Loucy (cell line): ENCODE measurements around the gene TRIM37.
"Not testable (repeated sequence)": the region's sequence is repeated elsewhere in the genome, so short reads cannot be mapped to it uniquely, and the experiment has no call there.

Experiments
- H2AFZ ChIP-seq: fragments of 200-600 bp; sonication (generic); 2 replicates; pipeline ENCODE4 v1.6.0; 2016; ENCODE audit warnings: antibody characterized with exemption, mild to moderate bottlenecking, low read length, moderate library complexity
- H3F3A ChIP-seq: fragments of 200-600 bp; 2 replicates; pipeline ENCODE4 v1.6.0; 2016; ENCODE audit warnings: antibody characterized with exemption, low read depth, mild to moderate bottlenecking
- H3K27me3 ChIP-seq: fragments of 200-600 bp; sonication (generic); 2 replicates; pipeline ENCODE4 v1.6.1; 2014; ENCODE audit warnings: low read length, mild to moderate bottlenecking; ENCODE audit not compliant: insufficient read depth, poor library complexity, severe bottlenecking
- H3K36me3 ChIP-seq: fragments of 200-600 bp; sonication (generic); 2 replicates; pipeline ENCODE4 v1.6.1; 2016; ENCODE audit warnings: low read length; ENCODE audit not compliant: insufficient read depth
- H3K4me1 ChIP-seq: fragments of 200-600 bp; sonication (generic); 2 replicates; pipeline ENCODE4 v1.5.1; 2014; ENCODE audit warnings: low read length, mild to moderate bottlenecking; ENCODE audit not compliant: insufficient read depth, poor library complexity, severe bottlenecking
- H3K4me2 ChIP-seq: fragments of 200-600 bp; sonication (generic); 2 replicates; pipeline ENCODE4 v1.6.0; 2014; ENCODE audit warnings: antibody characterized with exemption, low read length, low read depth, mild to moderate bottlenecking; ENCODE audit not compliant: poor library complexity, severe bottlenecking
- H3K4me3 ChIP-seq: fragments of 200-600 bp; sonication (generic); 2 replicates; pipeline ENCODE4 v1.5.1; 2014; ENCODE audit warnings: low read length, mild to moderate bottlenecking, mixed read lengths; ENCODE audit not compliant: poor library complexity, severe bottlenecking
- H3K79me2 ChIP-seq: fragments of 200-600 bp; sonication (generic); 2 replicates; pipeline ENCODE4 v1.6.1; 2014; ENCODE audit warnings: low read length; ENCODE audit not compliant: insufficient read depth
- H3K9ac ChIP-seq: fragments of 200-600 bp; sonication (generic); 2 replicates; pipeline ENCODE4 v1.6.0; 2014; ENCODE audit warnings: mild to moderate bottlenecking, low read depth, low read length, moderate library complexity; ENCODE audit not compliant: poor library complexity, severe bottlenecking
- H3K9me2 ChIP-seq: fragments of 200-600 bp; sonication (generic); replicated peaks from 2 replicates; pipeline ENCODE4 v1.6.1; 2016; ENCODE audit warnings: low read depth, low read length, mixed read lengths
- H3K9me3 ChIP-seq: fragments of 200-600 bp; sonication (generic); 2 replicates; pipeline ENCODE4 v1.6.1; 2014; ENCODE audit warnings: mild to moderate bottlenecking, antibody characterized with exemption, low read length, low read depth; ENCODE audit not compliant: insufficient read depth
- H4K20me1 ChIP-seq: fragments of 200-600 bp; sonication (generic); 2 replicates; pipeline ENCODE4 v1.6.0; 2014; ENCODE audit warnings: antibody characterized with exemption, low read length, mild to moderate bottlenecking; ENCODE audit not compliant: insufficient read depth, poor library complexity, severe bottlenecking
- EZH2phosphoT487 ChIP-seq: fragments of 200-600 bp; IDR thresholded peaks from 2 replicates; pipeline ENCODE4 v1.6.1; 2018; ENCODE audit warnings: antibody characterized with exemption, mild to moderate bottlenecking, moderate library complexity, borderline replicate concordance
- TF ChIP-seq, protein P1 (sequence below): fragments of 200-600 bp; sonication (generic); conservative IDR thresholded peaks from 2 replicates; pipeline ENCODE4 v1.5.1; 2014; ENCODE audit warnings: mild to moderate bottlenecking, antibody characterized with exemption, low read length

The TRIM37 gene

GRCh38 chr17:59139939-59140338 lies 33.3 kb upstream of the TRIM37 start:
- Histone ChIP-seq H3K27me3 (no peaks in the 10 kb centered on the region), H3K9me3 (no peaks in the 10 kb centered on the region), H3K9me2 (no peaks in the 10 kb centered on the region), H3K36me3 (peaks cover 12% of the 10 kb centered on the region), H3K4me2 (no peak overlapping the region), H2AFZ (no peak overlapping the region), H3K4me3 (no peak overlapping the region), H3F3A (no peaks in the 10 kb centered on the region), H3K79me2 (peaks cover 99% of the 10 kb centered on the region), H3K4me1 (no peaks in the 10 kb centered on the region), H4K20me1 (peaks cover 58% of the 10 kb centered on the region), H3K9ac (no peak overlapping the region)
- TF ChIP-seq, protein P1, sequence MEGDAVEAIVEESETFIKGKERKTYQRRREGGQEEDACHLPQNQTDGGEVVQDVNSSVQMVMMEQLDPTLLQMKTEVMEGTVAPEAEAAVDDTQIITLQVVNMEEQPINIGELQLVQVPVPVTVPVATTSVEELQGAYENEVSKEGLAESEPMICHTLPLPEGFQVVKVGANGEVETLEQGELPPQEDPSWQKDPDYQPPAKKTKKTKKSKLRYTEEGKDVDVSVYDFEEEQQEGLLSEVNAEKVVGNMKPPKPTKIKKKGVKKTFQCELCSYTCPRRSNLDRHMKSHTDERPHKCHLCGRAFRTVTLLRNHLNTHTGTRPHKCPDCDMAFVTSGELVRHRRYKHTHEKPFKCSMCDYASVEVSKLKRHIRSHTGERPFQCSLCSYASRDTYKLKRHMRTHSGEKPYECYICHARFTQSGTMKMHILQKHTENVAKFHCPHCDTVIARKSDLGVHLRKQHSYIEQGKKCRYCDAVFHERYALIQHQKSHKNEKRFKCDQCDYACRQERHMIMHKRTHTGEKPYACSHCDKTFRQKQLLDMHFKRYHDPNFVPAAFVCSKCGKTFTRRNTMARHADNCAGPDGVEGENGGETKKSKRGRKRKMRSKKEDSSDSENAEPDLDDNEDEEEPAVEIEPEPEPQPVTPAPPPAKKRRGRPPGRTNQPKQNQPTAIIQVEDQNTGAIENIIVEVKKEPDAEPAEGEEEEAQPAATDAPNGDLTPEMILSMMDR, result no peak
- TF ChIP-seq EZH2phosphoT487, result no peak

DNA sequence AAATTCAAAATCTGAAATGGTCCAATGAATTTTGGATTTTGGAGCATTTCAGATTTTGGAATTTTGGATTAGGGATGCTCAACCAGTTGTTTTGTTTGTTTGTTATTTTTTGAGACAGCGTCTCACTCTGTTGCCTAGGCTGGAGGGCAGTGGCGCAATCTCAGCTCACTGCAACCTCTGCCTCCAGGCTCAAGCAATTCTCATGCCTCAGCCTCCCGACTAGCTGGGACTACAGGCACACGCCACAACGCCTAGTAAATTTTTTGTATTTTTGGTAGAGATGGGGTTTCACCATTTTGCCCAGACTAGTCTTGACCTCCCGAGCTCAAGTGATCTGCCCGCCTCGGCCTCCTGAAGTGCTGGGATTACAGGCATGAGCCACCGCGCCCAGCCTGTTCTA lies 31.7 kb upstream of the TRIM37 start:
- H3F3A ChIP-seq, H3K9me3 ChIP-seq, H3K9ac ChIP-seq, H3K4me2 ChIP-seq, H3K4me1 ChIP-seq, H3K27me3 ChIP-seq, H3K36me3 ChIP-seq, H3K9me2 ChIP-seq, H2AFZ ChIP-seq, H3K4me3 ChIP-seq: not testable (repeated sequence)
- Histone ChIP-seq H4K20me1 (peaks cover 53% of the 10 kb centered on the region), H3K79me2 (peaks cover 99% of the 10 kb centered on the region)

DNA sequence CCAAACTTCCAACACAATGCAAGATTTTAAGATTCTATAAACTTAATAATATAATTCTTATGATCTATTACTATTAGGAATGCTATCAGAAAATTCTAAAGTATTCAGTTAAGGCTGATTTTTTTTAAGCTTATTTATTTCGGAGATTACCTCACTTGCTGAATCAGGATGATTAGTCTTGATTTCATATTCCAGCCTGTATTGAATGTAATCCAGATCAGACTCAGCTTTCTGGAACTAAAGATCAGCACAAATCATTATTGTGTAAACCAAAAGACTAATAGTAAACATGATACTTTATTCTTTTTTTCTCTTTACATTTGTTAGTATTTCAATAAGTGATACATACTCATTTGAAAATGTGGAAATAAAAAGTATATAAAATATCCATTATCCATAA lies 24.5 kb upstream of the TRIM37 start:
- no peak overlapping the region for H3K4me3 ChIP-seq
- H3K27me3 ChIP-seq, result no peaks in the 10 kb centered on the region
- H3K36me3 ChIP-seq, result peaks cover 34% of the 10 kb centered on the region; the same call in 1 of the 2 replicates
- peaks cover 16% of the 10 kb centered on the region for H4K20me1 ChIP-seq
- H2AFZ ChIP-seq, result no peak overlapping the region
- H3K9me2 ChIP-seq, result no peaks in the 10 kb centered on the region
- H3F3A ChIP-seq, result no peaks in the 10 kb centered on the region
- no peak overlapping the region for H3K4me2 ChIP-seq
- no peaks in the 10 kb centered on the region for H3K9me3 ChIP-seq
- H3K79me2 ChIP-seq, result peaks cover 84% of the 10 kb centered on the region
- TF ChIP-seq, protein P1, result no peak
- H3K4me1 ChIP-seq, result no peaks in the 10 kb centered on the region
- H3K9ac ChIP-seq, result no peak overlapping the region

GRCh38 chr17:59129814-59130213 lies 23.1 kb upstream of the TRIM37 start:
- Histone ChIP-seq H3K9me2 (no peaks in the 10 kb centered on the region), H3F3A (no peaks in the 10 kb centered on the region), H3K36me3 (peaks cover 38% of the 10 kb centered on the region; the same call in 1 of the 2 replicates), H4K20me1 (peaks cover 6% of the 10 kb centered on the region), H3K4me1 (no peaks in the 10 kb centered on the region), H3K9ac (no peak overlapping the region), H3K27me3 (no peaks in the 10 kb centered on the region), H2AFZ (no peak overlapping the region), H3K4me3 (no peak overlapping the region), H3K9me3 (no peaks in the 10 kb centered on the region), H3K79me2 (peaks cover 72% of the 10 kb centered on the region), H3K4me2 (no peak overlapping the region)
- TF ChIP-seq, protein P1, result no peak
- TF ChIP-seq EZH2phosphoT487, result no peak
